Measurements from ENCODE around the gene PMEL. TPM values are rescaled to one million over a fixed set of nuclear protein-coding genes. Genes with fewer than 3 reads are reported as not detected.

Gene PMEL
- total and polyA plus RNA-seq, 2 of the 8 experiments (the other 6 are each of a cell fraction or from before 2014, with no cell fraction given) = 120 to 382 TPM

- TF ChIP-seq TCF12 (IDR thresholded peaks at IDR 0.05; ENCODE audit: low read depth, low read length) (no peak), KDM4A (IDR thresholded peaks at IDR 0.05; ENCODE audit: low read depth, low read length, severe bottlenecking) (no peak), E2F6 (IDR thresholded peaks at IDR 0.05) (no peak), ASH2L (IDR thresholded peaks at IDR 0.05; ENCODE audit: low read length) (no peak)
- H4K20me1 ChIP-seq (replicated peaks in 1 of 2; ENCODE audit: control insufficient read depth in 1 of 2, insufficient read depth in 2 of 2, low read length in 2 of 2) = no peaks in the 10 kb centered on the region
- H3K56ac ChIP-seq (replicated peaks; ENCODE audit: insufficient read length, low read depth, low read length) = no peak overlapping the region
- no peak overlapping the region for H2BK15ac ChIP-seq (ENCODE audit: low read length)
- no peaks in the 10 kb centered on the region for H3K27me3 ChIP-seq (replicated peaks in 1 of 4; ENCODE audit: control insufficient read depth in 3 of 4, extremely low read depth in 1 of 4, insufficient read depth in 3 of 4, low read length in 3 of 4)
- no peak overlapping the region for H3K9ac ChIP-seq (replicated peaks in 1 of 4; ENCODE audit: extremely low read depth in 1 of 4, low read depth in 3 of 4, low read length in 3 of 4)
- H3K18ac ChIP-seq (ENCODE audit: extremely low read depth, low read length) = no peak overlapping the region
- whole genome bisulfite sequencing, 2 experiments (ENCODE audit: extremely low coverage in 1 of 2, insufficient coverage in 1 of 2, insufficient read length in 1 of 2, insufficient replicate concordance in 2 of 2, low coverage in 1 of 2, low lambda C conversion rate in 2 of 2, missing lambda C conversion rate in 1 of 2) = 92% methylated on average over 2 of the region's 2 CpGs; no CpG with 5 or more reads in 1 of the 2 experiments
- no peaks in the 10 kb centered on the region for H3K79me2 ChIP-seq (ENCODE audit: control insufficient read depth in 1 of 2, insufficient read depth in 2 of 2, low read length in 2 of 2)
- no peak overlapping the region for H2AFZ ChIP-seq (ENCODE audit: low read length)
- DNase-seq (ENCODE audit: low read depth in 1 of 2, low spot score in 2 of 2) (no peak), FAIRE-seq (no peak)
- POLR2A ChIA-PET (ENCODE audit: partially characterized antibody) = interaction anchor here (0.8 to 6.9 kb wide), 8 partner anchors 11 to 178 kb away, joined by 3 to 82 read pairs (median 4); partner anchors contain the start of genes IKZF4, RAB5B and SUOX
- no peak overlapping the region for H4K91ac ChIP-seq (replicated peaks; ENCODE audit: insufficient read length, low read length)
- H3K14ac ChIP-seq (ENCODE audit: insufficient read length) = no peak overlapping the region
- H3K9me3 ChIP-seq (ENCODE audit: insufficient read depth in 2 of 2, low read depth in 1 of 2, low read length in 1 of 2) = no peaks in the 10 kb centered on the region
- no peak overlapping the region for H2BK12ac ChIP-seq (ENCODE audit: low read depth, low read length)
- no peak overlapping the region for H3K4me3 ChIP-seq (ENCODE audit: extremely low read depth in 1 of 4, insufficient read depth in 2 of 4, low read depth in 3 of 4, low read length in 4 of 4)
- H3K79me1 ChIP-seq (ENCODE audit: low read depth, low read length) = 0 out of 2 replicates have a peak, but pooled peaks cover 2% of the 10 kb centered on the region
- H4K8ac ChIP-seq (ENCODE audit: extremely low read depth, insufficient read depth, low read length) = no peak overlapping the region
- no peak overlapping the region for H2BK120ac ChIP-seq (replicated peaks; ENCODE audit: low read depth, low read length)
- H2AK5ac ChIP-seq (ENCODE audit: low read depth, low read length) = no peak overlapping the region
- H3K4me2 ChIP-seq (ENCODE audit: insufficient read depth in 1 of 2, low read depth in 2 of 2, low read length in 2 of 2) = no peak overlapping the region
- CTCF ChIA-PET (ENCODE audit: partially characterized antibody) = interaction anchor here (1.0 to 4.0 kb wide), 5 partner anchors 8 to 272 kb away, joined by 3 to 20 read pairs (median 6); no protein-coding TSS in a partner anchor
- no peak overlapping the region for H4K5ac ChIP-seq (ENCODE audit: insufficient read length, low read depth, low read length)
- H3K4ac ChIP-seq (replicated peaks; ENCODE audit: insufficient read length, low read depth, low read length) = no peak overlapping the region
- H2BK5ac ChIP-seq (ENCODE audit: low read depth, low read length) = no peak overlapping the region
- no peak overlapping the region for H2BK20ac ChIP-seq (ENCODE audit: low read length)
- peaks cover 0 to 4% (median 2%) of the 10 kb centered on the region in 4 experiments; a peak in 3 of 7 replicates for H3K4me1 ChIP-seq (replicated peaks in 1 of 4; ENCODE audit: control insufficient read depth in 3 of 4, insufficient read depth in 4 of 4, low read length in 3 of 4)
- no peak overlapping the region for H3K23ac ChIP-seq (ENCODE audit: insufficient read length)
- H3K23me2 ChIP-seq (ENCODE audit: low read depth, low read length) = peaks cover 9% of the 10 kb centered on the region
- H3K36me3 ChIP-seq (ENCODE audit: control insufficient read depth in 2 of 4, insufficient read depth in 4 of 4, low read length in 3 of 4) = no peaks in the 10 kb centered on the region
- H3K27ac ChIP-seq (ENCODE audit: low read depth, low read length) = no peak overlapping the region
These were observed 44.3 kb upstream of the PMEL start for GRCh38 chr12:56010111-56010570.

Measured in H1 (cell line).